Hematopoietic multipotent progenitor cell treated with erythropoietin and hydrocortisone succinate and interleukin-3 and kit ligand, for 15 days (in vitro differentiated cells): ENCODE data around the gene C19orf67.
"Not testable (repeated sequence)": the region's sequence is repeated elsewhere in the genome, so short reads cannot be mapped to it uniquely, and the experiment has no call there.

Experiments used
- DNase-seq: peaks from one replicate; pipeline ENCODE4 v3.0.0-alpha.2; 2015; ENCODE audit warnings: low spot score

C19orf67 gene

DNA sequence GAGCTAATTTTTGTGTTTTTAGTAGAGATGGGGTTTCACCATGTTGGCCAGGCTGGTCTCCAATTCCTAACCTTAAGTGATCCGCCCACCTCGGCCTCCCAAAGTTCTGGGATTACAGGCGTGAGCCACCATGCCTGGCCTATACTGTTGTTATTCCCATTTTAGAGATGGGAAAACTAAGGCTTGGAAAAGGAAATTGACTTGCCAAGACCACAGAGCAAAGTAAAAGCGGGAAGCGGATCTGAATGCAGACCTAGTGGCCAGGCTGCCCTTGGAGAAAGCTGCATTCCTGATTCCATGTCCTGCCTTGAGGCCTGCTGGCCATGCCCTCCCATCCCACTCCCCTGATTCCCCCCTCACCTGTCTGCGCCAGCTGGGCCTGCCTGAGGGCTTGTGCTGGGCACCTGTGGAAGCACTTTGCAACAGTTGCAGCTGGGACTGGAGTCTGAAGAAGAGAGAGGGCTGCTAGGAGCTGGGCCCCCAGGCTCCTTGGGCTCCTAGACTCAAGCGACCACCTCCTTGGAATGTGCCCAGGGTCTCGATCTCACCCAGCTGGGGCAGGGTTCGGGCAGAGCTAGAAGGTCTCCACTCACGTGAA is 29.4 kb downstream of the C19orf67 start:
- no peak for DNase-seq

DNA sequence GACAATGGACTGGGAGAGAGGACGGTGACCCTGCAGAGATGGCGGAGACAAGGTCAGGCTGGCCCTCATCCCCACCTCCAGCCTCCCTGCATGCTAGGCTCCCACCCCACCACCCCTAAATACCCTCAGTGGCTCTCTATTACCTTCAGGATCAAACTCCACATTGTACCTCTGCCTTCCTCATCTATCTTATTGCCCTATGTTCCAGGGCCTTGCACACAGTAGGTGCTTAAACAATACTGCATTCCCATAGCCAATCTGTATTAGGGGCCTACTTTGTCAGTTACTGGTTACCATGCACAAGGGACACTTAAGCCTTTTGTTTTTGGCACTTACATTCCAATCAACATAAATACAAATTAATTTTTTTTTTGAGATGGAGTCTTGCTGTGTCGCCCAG is 30.2 kb downstream of the C19orf67 start:
- DNase-seq, result no peak

DNA sequence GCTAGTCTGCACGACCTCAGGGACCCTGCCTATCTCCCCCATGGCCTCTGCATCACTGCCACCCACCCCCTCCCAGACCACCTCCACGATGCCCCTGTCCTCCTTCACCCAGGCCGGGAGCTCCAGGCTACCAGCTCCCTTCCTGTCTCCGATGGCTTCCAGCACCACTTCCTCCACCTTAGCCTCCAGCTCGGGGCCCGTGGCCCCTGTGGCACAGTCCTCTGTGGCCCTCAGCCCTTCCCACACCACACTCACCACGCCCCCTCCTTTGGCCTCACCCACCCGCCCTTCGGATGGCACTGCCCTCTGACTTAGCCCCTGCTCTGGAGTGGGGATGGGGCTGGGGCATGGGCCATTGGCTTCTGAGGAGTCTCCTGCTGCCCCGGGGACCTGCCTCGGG is 30.9 kb downstream of the C19orf67 start:
- no peak for DNase-seq

DNA sequence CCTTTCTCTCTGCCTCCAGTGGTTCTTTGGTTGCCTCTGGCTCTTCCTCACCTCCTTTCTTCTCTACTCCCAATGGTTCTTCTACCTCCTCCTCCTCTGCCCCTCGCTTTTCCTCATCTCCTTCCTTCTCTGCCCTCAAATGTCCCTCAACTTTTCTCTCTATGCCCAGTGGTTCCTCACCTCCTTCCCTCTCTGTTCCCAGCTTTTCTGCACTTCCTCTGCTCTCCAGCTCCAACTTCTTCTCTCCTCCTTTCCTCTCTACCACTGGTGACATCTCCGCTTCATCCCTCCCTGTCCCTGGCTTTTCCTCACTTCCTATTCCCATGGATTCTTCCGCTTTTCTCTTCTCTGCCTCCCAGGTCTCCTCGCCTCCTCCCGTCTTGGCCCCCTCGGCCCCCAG is 31.5 kb downstream of the C19orf67 start:
- DNase-seq, result no peak

DNA sequence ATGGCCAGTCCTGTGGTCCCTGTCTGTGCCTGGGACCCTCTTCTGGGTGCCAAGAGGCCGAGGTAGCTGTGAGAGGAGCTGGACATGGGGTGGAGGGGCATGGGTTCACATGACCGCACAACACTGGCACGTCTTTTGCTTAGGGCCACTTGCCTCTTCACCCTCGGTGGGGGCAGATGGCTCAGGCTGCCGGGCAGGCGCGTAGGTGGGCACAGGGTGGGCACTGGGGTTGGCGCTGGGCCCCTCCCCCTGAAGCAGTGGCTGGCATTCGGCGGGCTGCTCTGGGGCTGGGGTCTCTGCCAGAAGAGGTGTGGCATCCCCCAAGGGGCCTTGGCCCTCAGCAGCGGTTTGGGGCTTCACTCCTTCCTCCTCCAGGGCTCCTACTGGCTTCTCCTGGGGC is 32.1 kb downstream of the C19orf67 start:
- no peak for DNase-seq

DNA sequence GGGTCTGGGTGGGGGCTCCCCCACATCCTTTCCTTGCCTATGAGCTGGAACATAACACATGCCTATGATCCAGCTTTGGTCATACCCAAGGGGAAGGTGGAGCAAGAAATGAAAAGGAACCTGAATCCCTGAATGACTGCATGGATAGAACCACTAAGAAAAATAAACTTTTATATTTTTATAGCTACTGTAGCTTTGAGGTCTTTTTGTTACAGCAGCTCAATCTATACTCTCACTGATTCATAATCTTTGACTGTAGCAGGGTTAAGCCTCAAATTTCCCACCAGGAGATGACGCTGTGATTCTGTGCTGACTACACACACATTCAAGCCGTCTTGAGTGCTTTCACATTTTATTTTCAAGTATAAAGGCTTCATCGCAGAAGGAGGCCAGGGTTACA is 32.6 kb downstream of the C19orf67 start:
- no peak for DNase-seq

DNA sequence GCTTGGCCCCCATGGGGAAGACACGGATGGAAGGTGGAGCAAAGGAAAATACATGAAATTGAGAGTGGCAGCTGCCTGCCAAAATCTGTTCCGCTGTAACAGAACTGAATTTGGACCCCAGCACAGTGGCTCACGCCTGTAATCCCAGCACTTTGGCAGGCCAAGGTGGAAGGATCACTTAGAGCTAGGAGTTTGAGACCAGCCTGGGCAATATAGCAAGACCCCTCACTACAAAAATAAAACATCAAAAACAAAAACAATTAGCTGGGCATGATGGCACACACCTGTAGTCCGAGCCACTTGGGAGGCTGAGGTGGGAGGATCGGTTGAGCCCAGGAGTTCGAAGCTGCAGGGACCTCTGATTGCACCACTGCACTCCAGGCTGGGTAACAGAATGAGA is 33.1 kb downstream of the C19orf67 start:
- no peak for DNase-seq

DNA sequence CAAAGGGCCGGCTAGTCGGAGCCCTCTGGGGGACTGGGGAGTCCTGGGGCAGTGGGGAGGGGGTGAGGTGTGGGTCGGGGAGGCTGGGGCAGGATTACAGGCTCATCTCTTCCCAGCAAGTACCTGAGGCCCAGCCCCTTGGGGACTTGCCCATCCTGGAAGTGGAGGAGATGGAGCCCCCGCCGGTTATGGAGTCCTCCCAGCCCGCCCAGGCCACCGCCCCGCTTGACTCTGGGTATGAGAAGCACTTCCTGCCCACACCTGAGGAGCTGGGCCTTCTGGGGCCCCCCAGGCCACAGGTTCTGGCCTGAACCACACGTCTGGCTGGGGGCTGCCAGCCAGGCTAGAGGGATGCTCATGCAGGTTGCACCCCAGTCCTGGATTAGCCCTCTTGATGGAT is 33.6 kb downstream of the C19orf67 start:
- DNase-seq, result no peak

DNA sequence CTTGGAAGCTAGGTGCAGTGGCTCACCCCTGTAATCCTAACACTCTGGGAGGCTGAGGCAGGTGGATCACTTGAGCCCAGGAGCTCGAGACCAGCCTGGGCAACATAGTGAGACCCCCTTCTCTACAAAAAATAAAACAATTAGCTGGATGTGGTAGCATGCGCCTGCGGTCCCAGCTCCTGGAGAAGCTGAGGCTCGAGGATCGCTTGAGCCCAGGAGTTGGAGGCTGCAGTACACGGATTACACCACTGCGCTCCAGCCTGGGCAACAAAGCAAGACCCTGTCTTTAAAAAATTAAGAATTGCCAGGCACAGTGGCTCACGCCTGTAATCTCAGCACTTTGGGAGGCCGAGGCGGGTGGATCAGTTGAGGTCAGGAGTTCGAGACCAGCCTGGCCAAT is 34.6 kb downstream of the C19orf67 start:
- not testable (repeated sequence) for DNase-seq

DNA sequence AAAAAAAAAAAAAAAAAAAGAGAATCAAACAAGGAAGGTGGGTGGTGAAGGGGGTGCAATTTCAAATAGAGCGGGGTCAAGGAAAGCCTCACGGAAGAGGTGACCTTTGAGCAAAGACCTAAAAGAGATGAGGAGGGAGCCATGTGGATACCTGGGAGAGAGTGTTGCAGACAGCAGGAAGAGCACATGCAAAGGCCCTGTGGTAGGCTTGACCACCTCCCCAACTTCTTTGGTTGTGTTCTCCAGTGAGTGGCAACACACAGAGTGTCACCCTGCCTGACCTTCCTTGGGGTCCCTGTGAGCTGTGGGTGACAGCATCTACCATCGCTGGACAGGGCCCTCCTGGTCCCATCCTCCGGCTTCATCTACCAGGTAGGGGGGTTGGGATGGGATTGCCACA is 35.1 kb downstream of the C19orf67 start:
- no peak for DNase-seq

DNA sequence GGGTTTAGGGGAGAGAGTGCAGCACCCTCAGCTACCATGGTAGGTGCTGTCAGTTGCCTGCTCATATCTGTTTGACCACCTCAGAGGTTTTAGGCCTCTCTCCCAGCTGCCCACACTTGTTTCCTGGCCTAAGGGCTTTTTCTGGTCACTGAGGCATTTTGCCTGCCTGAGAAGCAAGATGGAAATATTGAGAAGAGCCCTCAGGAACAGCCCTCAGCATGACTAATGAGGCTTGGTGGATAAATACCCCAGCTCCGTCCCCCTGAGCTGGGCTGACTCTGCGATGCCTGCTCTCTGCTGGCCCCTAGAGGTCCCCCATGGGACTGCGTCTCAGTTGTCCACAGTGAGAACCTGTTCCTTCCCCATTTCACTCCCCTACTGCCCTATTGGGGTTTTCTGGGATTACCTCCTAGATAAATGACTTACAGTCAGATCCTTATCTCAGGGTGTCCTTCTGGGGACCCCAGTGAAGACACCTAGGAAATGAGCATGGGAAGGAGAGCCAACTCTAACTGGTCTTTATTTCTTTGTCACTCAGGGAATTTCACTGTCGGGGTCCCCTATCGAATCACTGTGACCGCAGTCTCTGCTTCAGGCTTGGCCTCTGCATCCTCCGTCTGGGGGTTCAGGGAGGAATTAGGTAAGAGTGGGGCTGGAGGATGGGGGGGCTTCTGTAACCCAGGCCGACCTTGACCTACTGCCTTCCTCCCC is 37.0 kb downstream of the C19orf67 start:
- DNase-seq, result peak; percentile 69

DNA sequence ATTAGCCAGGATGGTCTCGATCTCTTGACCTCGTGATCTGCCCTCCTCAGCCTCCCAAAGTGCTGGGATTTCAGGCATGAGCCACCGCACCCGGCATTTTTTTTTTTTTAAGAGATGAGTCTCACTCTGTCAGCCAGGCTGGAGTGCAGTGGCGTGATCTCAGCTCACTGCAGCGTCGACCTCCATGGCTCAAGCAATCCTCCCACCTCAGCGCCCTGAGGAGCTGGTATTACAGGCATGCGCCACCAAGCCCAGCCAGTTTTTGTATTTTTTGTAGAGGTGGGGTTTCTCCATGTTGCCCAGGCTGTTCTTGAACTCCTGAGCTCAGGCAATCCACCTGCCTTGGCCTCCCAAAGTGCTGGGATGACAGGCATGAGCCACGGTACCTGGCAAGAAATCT is 37.7 kb downstream of the C19orf67 start:
- not testable (repeated sequence) for DNase-seq

DNA sequence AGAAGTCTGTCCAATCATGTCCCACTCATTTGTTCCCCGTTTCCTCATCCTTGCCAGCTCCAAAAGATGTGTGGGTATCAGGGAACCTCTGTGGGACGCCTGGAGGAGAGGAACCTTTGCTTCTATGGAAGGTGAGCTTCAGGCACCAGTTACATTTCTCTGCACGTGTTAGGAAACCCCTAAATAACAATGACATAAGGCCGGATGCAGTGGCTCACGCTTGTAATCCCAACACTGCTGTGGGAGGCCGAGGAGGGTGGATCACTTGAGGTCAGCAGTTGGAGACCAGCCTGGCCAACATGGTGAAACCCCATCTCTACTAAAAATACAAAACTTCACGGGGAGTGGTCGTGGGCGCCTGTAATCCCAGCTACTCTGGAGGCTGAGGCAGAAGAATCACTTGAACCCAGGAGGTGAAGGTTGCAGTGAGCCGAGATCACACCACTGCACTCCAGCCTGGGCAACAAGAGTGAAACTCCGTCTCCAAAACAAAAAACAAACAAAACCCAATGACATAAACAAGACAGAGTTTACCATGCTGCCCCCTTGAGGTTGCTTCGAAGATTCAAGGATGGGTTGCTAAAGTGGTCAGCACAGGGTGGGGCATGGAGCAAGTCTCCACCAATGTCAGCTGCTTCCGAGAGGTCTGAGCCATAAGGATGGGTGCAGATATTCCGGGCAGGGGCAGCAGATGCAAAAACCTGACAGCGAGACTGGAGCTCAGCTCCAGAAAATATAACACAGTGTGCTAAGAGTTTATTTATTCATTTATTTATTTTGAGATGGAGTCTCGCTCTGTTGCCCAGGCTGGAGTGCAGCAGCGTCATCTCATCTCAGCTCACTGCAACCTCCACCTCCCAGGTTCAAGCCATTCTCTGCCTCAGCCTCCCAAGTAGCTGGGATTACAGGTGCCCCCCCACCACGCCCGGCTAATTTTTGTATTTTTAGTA is 42.6 kb downstream of the C19orf67 start:
- peak; percentile 78 for DNase-seq

DNA sequence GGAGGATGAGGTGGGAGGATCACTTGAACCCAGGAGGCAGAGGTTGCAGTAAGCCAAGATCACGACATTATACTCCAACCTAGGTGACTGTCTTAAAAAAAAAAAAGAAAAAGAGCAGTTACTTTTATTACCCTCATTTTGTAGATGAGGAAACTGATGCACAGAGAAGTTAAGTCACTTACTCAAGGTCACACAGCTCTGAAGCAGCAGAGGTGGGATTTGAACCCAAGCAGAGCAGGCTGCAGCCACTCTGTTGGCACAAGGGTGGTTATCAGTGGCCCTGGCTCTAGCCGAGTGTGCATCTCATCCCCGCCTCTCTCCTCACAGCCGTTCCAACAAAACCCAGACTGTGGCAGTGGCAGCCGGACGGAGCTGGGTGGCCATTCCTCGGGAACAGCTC is 46.4 kb downstream of the C19orf67 start:
- DNase-seq, result no peak

DNA sequence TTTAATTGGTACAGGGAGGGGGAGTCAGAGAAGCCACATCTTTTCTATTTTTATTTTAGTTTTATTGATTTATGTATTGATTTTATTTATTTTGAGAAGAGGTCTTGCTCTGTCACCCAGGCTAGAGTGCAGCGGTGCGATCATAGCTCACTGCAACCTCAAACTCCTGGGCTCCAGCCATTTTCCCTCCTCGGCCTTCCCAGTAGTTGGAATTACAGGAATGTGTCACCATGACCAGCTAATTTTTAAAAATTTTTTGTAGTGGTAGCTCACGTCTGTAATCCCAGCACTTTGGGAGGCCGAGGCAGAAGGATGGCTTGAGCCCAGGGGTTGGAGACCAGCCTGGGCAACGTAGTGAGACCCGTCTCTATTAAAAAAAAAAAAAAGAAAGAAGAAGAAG is 49.9 kb downstream of the C19orf67 start:
- no peak for DNase-seq

DNA sequence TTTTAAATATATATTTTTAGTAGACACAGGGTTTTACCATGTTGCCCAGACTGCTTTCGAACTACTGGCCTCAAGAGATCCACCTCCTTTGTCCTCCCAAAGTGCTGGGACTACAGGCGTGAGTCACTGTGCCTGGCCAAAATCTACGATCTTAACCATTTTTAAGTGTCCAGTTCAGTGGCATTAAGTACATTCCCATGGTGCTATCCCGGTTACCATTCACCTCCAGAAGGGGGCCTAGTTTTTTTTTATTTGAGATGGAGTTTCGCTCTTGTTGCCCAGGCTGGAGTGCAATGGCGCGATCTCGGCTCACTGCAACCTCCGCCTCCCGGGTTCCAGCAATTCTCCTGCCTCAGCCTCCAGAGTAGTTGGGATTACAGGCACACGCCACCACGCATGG is 50.4 kb downstream of the C19orf67 start:
- not testable (repeated sequence) for DNase-seq

DNA sequence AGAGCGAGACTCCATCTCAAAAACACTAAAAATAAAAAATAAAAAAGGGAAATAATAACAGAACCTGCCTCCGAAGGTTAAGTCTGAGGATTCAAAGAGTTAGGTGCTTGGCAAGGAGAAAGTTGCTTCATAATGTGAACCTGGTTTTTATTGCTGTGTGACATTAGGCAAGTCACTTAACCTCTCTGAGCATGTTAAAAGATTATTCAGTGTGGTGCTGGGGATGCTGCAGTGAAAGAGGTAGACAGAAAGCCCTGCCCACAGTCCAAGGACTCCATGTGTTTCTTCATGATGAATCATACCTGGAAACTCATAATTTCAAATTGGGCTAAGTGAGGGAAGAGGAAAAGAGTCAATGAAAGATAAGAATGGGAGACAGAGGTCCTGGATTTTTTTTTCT is 51.6 kb downstream of the C19orf67 start:
- DNase-seq, result no peak

DNA sequence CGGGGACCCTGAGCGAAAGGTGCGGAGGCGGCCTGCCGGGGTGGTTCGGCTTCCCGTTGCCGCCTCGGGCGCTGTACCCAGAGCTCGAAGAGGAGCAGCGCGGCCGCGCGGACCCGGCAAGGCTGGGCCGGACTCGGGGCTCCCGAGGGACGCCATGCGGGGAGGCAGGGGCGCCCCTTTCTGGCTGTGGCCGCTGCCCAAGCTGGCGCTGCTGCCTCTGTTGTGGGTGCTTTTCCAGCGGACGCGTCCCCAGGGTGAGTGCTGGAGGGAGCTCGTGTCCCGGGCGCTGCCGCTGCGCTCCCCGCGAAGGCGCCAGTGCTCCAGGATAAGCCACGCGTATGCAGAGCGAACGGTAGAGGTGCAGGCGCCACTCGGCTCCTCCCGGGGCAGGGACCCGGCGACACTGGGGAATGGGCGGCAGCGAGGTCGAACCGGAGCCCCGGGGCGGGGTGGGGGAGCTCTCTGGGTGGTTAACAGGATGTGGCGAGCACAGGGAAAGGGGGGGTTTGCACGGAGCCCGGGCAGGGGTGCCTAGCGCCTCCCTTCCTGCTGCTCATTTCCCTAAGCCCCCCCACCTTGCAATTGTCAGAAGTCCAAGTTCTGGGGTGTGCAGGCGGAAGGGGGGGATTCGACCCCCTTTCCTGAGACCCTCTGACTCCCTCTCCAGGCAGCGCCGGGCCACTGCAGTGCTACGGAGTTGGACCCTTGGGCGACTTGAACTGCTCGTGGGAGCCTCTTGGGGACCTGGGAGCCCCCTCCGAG is 53.7 kb downstream of the C19orf67 start, which contains the start of gene IL27RA:
TSS of gene IL27RA (plus strand) at position 44 of the 762 bp plus-strand sequence. CDS start at position 155, 111 bp downstream.
- peak; percentile 11 for DNase-seq
